K562 (cell line): ENCODE results near the gene TJP3. TPM values are rescaled to one million over a fixed set of nuclear protein-coding genes. Genes with fewer than 3 reads are reported as not detected.

Source experiments
- ELF1 ChIP-seq: fragments of 200-800 bp; sonication (Bioruptor generic); IDR thresholded peaks from 2 replicates; pipeline ENCODE4 v1.6.1; 2016; ENCODE audit warnings: missing genetic modification characterization, missing compliant biosample characterization
- GTF2B ChIP-seq: IDR thresholded peaks from 2 replicates; pipeline ENCODE4 v1.6.1; 2011; ENCODE audit not compliant: insufficient read length; ENCODE audit errors: extremely low read depth
- HNRNPLL ChIP-seq: fragments of 200-400 bp; formaldehyde crosslinking; IDR thresholded peaks from 2 replicates; pipeline ENCODE4 v1.6.1; 2017; ENCODE audit warnings: low read length, low read depth, mild to moderate bottlenecking; ENCODE audit not compliant: poor library complexity, severe bottlenecking
- KDM5B ChIP-seq: fragments of 200-600 bp; sonication (generic); IDR thresholded peaks from 2 replicates; pipeline ENCODE4 v1.6.1; 2012; ENCODE audit warnings: low read depth, mild to moderate bottlenecking, moderate library complexity, low read length, control low read depth, inconsistent platforms; ENCODE audit not compliant: insufficient replicate concordance
- MNT ChIP-seq, 2 experiments: fragments of 450-650 bp; conservative IDR thresholded peaks; 2 replicates each; pipeline ENCODE4 v1.6.1; 2017; ENCODE audit warnings: mild to moderate bottlenecking in 2 of 2, moderate library complexity in 2 of 2
- RB1 ChIP-seq: fragments of 450-650 bp; IDR thresholded peaks from 2 replicates; pipeline ENCODE4 v1.6.1; 2017; ENCODE audit warnings: low read depth, mild to moderate bottlenecking
- VEZF1 ChIP-seq: fragments of 200-800 bp; sonication (Bioruptor generic); IDR thresholded peaks from 2 replicates; pipeline ENCODE4 v1.6.1; 2017; ENCODE audit warnings: missing genetic modification characterization, missing compliant biosample characterization
- polyA plus RNA-seq, 8 experiments: library from polyadenylated mRNA; depleted of rRNA in 4 of 8; stranded (reverse) in 5 of 8; unstranded in 3 of 8; fragments of >200 nt; fragmentation: Nextera tagmentation in 2 of 8; fragmentation: Illumina TruSeq in 1 of 8; extraction: Ambion mirVana in 2 of 8; extraction: Trizol in 1 of 8; gene quantifications; 2 replicates each; pipeline versions ENCODE4 v1.2.1 to v1.2.3, GENCODE V29; 2011 to 2014; ENCODE audit warnings: inconsistent platforms in 1 of 8, missing spikeins in 1 of 8
- total RNA-seq, 7 experiments: library from RNA; depleted of rRNA in 6 of 7; stranded (reverse); fragments of >200 nt in 6 of 7; fragmentation: Illumina TruSeq in 2 of 7; extraction: Trizol in 2 of 7; gene quantifications; 2 replicates each; pipeline versions ENCODE4 v1.2.1 to v1.2.3, GENCODE V29; 2011 to 2021; ENCODE audit warnings: low replicate concordance in 1 of 7

TJP3 gene
- total and polyA plus RNA-seq, 9 of the 15 experiments (the other 6 are each of a cell fraction or from before 2014, with no cell fraction given), result 0.11 to 2.4 (median 0.57) TPM; not detected in 1

- TF ChIP-seq MNT (conservative IDR thresholded peaks at IDR 0.05) (0 out of 4 replicates have a peak, but pooled peaks have one; percentile 15 to 17), HNRNPLL (no peak), KDM5B (peak; percentile 34), ELF1 (peak; percentile 28; the same call in 1 of the 2 replicates), RB1 (0 out of 2 replicates have a peak, but pooled peaks have one; percentile 10), VEZF1 (CRISPR knock-in tag) (peak; percentile 76), GTF2B (no peak)
- TF ChIP-seq, all 486 proteins: peak for 27
These were observed 9.0 kb upstream of the TJP3 start (continued) for GRCh38 chr19:3698974-3699740.
